GOT3 (cell line): ENCODE results near the gene GTPBP2.
A peak's percentile ranks its signal among the peaks of the same experiment; 100 is the strongest.

Experiments used
- DNase-seq: peaks from one replicate; lab custom pipeline; 2025; ENCODE audit warnings: mixed read lengths; lab: John Stamatoyannopoulos, UW

GTPBP2 gene

GRCh38 chr6:43575772-43576551 lies 53.1 kb downstream of the GTPBP2 start, which contains the start of the genes POLH and XPO5:
POLH (plus strand) TSS chr6:43576185; CDS start chr6:43582320, 6,135 bp downstream.
XPO5 (minus strand) TSS chr6:43576038; CDS start chr6:43575864, 174 bp downstream.
- DNase-seq = peak; percentile 80

GRCh38 chr6:43575105-43575771 lies 53.8 kb downstream of the GTPBP2 start:
- no peak for DNase-seq

GRCh38 chr6:43572015-43572414 lies 57.0 kb downstream of the GTPBP2 start:
- DNase-seq = no peak

- no peak for DNase-seq
Measured at GRCh38 chr6:43570876-43571441, 58.1 kb downstream of the GTPBP2 start.
